NCI-H146 (cell line): Measurements from ENCODE around the gene PRKG2.
A peak's percentile ranks its signal among the peaks of the same experiment; 100 is the strongest.

ENCODE experiments used
- DNase-seq: peaks from one replicate; lab custom pipeline; 2025; lab: John Stamatoyannopoulos, UW

Gene PRKG2

DNA sequence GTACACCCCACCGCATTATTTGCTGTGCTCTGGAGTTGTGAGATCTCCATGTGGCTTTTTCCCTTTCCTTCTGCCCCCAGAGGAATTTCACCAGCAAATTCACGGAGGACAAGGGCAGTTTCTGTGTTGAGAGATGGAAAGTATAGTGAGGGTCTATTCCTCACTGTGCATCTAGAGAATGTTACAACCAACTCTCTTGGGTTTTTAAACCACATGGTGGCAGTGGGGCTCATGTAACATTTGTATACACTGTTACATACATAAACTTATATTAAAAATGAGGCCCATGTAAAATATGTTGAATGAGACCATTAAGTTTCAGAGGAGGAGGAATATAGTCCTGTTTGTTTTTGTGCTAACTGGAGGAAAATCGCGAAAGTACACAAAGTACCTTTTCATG lies 909 bp upstream of the PRKG2 start:
- DNase-seq = no peak

DNA sequence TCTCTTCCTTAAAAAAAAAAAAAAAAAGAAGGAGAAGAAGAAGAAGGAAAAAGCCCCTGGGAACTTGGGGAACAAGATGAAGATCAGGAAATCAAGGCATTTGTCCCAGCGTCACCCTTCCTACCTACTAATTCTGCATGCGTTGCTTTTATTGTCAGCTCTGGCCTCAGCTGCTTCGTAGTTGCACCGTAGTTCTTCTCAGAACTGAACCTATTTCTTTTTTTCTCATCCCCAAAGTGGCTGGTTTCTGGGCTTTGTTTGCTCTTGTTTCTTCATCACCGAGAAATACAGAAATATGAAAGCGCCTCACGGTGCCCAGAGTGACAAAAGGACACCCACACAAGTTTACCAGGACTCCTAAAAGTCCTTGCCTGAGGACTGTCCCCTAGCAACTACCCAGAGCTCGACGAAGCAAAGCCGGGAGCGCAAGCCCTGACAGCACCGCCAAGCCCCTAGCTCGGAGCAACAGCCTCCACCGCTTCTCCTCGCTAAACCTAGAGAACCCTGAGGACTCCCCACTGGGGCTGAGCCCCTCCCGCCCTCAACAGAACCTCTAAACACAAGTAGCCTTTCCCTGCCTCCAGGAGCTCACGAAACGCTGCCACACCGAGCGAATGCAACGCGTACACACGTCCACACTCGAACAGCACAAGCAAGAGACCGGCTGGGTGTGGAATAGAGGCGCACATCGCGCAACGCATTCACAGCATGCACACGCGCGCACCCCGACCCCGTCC lies 710 bp downstream of the PRKG2 start:
- DNase-seq = peak; percentile 38

DNA sequence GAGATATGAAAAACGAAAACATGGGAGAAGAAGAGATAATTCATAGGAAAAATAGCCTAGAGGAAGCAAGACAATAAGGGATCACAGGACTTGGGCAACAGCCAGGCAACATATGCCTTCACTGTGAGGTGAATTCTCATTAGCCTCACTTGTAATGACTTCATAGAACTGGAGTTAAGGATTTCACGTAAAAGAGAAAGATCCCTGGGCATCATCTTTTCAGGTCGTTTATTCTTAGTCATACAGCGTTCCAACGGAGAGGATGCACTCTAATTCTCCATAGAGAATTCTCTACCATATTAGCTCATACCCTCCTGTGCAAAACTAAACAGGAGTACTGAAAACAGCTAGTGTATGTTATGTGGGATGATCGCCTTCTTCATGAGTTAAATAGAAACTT lies 1.4 kb downstream of the PRKG2 start:
- no peak for DNase-seq

DNA sequence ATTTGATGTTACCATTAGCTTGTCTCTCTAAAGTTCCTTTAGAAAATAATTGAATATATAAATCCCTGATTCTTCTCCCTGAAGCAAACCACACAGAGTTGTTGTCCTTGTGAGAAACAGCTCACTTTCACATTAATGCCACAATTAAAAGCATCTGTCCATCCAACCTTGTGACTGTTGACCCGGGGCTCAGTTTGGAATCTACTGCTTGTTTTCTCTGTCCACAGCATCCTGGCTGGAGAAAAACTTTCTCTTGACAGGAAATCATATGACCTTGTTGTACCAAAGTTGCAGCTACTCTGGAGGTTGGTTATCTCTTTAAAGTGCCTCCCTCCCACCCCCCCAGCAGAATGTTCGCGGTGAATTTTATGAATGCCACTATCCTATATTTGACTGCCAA lies 3.1 kb downstream of the PRKG2 start:
- no peak for DNase-seq

DNA sequence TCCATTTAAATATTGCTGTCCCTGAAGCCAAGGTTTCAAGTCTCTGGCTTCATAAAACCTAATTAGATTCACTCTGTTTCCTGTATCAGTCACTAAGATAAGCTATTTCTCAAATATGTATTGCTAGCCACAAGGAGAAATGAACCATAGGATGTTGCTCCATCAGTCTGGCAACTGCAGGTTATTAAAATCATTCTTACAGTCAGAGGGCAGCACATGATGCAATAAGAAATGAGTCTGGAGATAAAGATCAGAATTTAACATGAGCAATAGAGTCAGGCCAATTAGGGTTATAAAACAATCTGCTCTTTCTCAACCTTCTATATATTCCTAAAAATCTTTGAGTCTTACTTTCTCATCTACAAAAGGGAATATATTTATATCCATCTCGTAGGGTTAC lies 7.2 kb downstream of the PRKG2 start:
- no peak for DNase-seq

DNA sequence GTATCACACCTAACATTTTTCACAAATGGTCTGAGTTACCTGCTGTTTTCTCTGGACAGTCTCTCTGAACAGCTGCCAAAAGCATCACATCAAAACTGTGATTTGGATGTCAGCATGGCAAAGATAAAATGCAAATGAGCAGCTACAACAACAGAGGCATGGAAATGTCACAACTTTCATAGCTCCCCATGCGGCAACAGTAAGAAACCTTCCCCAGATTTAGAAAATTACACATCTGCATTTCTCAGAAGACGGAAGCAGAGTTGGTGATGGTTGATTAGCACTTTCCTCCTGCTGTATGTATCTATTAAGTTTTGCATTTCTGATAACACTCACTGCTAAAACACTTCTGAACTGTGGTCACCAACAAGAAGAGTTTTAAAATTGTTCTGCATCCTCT lies 9.7 kb downstream of the PRKG2 start:
- DNase-seq = no peak

DNA sequence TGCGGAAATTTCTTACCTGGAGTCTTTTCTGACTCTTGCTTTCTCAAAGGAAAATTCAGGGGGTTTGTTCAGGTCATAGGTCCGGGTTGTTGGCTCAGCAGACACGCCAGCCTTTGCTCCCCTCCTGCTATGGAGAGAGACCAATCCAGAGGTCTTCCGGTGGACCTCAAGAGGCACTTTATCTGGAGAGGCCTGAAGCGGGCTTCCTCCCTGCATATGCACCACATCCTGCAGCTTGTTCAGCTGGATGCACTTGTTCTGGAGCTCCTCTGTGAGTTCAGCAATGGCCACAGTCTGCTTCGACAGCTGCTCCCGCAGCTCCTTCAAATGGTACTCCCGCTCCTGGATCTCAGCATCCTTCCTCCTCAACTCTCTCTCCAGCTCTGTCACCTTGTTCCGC lies 10.5 kb downstream of the PRKG2 start:
- DNase-seq = no peak

DNA sequence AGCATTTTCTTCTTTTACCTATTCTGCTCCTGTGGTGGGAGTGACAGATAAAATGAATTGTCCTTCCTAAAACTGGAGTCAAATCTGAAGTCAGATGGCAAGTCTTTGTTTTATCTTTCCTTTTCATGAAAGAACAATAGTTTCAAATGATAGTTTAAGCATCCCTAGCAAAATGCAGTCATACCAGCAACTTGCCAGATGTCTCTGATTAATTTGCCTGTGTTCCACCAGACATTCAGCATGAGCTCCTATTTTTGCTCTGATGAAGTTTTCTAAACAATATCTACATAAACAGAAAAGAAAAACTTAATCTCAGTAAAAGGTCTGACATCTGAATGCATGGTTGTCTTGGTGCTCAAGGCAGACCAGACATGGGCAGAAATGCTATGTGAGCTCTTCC lies 15.2 kb downstream of the PRKG2 start:
- no peak for DNase-seq

DNA sequence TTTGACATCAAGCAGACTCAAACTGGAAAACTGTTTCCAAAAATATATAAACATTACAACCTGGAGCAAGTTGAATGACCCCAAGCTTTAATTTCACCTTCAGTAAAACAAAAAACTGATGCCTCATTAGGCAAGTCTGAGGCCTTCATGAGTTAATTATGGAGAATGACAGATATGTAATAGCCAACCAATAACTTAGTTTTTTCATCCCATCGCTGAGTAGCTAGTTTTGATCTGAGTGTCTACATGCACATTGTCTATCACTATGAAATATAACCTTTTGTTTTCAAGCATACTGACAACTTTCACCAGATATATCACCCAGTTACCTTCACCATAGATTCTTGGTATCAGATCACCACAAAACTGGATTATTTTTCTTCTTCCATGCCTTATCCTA lies 16.4 kb downstream of the PRKG2 start:
- no peak for DNase-seq

DNA sequence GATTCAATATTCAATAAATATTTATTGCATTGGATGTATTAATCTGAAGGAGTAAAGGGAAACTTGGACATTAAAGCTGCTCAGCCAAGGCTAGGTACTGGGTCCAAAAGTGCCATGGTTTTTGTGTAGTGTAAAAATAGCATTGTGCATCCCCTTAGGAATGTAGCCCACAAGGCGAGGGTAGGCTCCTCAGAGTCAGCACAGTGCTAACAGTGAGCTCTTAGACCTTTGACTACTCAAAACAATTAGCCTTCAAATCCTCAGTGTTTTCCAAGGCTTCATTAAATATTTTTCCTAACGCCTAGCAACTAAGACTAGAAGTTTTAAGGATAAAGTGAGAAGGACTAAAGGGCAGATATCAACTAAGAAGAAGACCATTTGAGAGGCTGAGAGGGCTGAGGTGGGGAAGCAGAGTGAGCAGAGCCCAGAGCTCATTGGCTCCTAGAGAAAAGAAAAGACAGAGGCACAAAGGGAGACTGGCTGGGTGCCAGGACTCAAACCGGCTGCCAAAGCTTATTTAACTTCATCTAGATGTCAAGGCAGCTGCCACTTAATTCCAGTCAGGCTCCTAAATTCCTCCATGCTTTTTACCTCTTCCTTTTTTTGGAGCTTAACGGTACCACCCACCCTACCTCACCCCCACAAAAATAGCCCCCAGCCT lies 17.0 kb downstream of the PRKG2 start:
- DNase-seq = peak; percentile 18

DNA sequence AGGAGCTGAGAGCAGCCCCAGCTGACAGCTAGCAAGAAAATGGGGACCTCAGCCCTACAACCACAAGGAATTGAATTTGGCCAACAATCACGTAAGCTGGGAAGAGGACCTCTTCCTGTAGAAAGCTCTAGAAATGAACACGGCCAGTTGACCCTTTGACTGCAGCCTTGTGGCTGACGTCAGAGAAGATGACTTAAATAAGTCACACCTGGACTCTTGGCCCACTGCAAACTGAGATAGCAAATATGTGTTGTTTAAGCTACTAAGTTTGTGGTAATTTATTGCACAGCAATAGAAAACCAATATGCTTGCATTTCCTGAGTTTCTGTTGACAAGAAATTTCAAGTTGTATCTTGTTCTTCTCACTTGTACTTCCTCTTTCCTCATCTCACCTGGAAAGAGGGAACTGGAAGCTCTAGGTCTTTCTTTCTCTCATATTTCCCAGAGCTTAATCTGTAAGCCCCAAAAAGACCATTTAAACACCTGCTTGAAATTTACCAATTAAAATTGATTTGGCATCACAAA lies 18.8 kb downstream of the PRKG2 start:
- no peak for DNase-seq

DNA sequence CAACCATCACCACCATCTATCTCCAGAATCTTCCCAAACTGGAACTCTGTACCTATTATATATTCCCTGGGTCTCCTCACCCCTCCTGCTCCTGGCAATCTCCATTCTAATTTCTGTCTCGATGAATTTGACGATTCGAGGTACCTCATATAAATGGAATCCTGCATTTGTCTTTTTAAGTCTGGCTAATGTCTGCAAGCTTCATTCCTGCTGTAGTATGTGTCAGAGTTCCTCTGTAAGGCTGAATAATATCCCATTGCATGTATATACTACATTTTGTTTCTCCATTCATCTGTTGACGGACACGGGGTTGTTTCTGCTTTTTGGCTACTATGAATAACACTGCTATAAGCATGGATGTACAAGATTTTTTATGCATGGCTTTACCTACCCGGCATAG lies 19.5 kb downstream of the PRKG2 start:
- no peak for DNase-seq

DNA sequence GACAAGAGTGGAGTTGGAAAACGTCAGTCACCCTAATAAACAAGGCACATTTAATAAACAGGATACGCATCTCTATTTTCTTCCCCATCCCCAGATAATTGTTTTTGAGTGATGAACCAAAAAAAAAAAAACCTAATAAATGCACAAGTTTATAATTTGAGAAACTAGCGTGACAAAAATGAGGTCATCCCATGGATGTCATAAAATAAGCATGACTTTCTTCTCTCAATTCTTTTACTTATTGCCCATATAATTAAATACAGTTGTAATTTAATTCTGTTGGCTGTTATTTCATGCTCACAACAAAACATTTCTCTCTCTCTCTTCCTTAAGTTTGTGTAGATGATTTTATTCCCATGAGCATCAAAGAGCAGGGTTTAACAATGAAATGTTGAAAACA lies 20.7 kb downstream of the PRKG2 start:
- no peak for DNase-seq

DNA sequence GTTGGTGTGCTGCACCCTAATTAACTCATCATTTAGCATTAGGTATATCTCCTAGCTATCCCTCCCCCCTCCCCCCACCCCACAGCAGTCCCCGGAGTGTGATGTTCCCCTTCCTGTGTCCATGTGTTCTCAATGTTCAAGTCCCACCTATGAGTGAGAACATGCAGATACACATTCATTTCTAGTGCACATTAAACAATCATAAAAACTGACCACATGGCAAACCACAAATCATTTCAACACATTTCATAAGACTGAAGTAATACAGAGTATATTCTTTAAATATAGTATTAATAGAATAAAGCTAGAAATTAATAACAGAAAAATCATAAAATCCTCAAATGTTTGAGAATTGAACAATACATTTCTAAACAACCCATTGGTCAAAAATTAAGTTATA lies 34.1 kb downstream of the PRKG2 start:
- DNase-seq = no peak

DNA sequence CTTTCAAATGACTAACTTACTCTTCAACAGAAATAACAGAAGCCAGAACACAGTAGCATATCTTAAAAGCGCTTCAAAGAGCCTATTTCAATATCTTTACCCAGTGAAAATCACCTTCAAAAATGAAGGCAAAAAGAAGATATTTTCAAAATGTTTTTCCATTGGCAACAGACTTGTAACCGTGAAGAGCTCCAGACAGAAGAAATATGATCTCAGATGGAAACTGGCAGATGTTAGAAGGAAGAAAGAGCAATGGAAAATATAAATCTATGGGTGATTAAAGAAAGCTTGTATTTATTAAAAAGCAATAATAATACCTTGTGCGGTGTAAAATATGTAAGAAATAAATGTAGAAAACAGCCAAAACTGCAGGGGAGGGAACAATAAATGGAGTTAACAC lies 35.7 kb downstream of the PRKG2 start:
- no peak for DNase-seq

DNA sequence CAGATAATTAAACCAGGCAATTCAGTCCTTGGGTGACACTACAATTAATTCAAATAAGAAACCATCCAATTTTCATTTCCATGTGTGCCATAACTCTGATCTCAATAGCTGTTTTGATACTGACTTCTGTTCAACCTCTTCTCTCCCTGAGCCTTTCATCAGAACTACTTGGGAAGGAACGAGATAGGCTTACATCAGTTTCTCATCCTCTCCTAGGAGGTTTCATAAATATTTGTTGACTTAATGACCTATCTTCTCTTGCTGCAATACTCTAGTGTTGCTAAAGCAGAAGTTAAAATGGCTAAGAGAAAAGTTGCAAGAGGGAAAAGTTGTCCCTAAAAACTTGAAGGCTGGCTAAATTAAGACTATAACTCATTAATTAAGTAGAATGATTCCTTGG lies 41.8 kb downstream of the PRKG2 start:
- no peak for DNase-seq

DNA sequence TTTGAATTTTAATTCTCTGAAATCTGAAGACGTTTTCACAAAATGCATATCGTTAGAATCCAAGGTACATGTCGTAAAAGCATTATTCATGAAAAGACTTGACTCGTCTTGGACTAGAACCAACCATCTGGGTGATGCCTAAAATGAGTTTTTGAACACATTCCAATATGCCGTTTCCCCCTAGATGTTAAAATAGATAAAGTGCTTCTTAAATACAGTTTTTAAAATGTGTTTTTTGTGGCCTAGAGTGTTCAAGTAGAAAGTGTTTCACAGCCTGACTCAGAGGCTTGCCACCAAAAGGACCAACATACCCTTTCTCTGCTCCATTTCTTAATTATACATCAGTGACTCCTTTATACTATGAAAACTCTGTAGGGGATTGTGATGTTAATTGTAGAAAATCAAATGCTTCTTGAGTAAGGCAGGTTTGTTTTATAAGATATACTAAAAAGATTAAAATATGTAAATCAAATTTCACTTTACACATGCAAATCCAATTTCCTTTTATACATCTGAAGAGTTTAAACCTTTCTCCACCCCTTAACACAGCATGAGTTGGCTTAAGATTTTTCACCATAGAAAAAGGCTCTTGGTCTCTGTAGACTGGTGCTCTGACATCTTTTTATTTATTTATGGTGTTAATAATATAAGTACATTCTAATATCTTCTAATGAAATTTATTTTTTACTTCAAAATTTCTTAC lies 48.4 kb downstream of the PRKG2 start:
- DNase-seq = no peak

DNA sequence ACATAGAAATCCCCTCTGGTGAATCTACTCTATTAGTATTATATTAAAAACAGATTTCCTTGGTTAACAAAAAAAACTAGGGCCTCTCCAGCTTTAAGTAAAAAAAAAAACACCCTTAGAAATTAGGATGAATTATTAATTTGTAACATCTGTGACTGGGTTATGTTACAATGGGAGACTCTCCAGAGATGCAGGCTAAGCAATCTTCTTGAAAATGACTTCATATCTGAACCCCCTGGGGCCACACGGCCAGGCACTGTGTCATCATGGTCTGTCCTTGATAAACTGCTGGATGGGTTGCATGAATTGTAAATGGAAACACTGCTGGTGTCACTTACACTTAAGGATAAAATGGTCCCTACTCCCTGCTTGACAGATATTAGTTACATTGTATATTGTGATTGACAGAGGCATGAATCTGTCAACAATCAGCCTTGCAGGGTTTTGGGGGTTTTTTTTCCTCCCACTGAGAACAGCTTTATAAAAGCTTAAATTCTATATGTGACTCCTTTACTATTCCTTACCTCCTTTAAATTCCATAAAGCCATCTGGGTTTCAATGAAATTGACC lies 49.1 kb downstream of the PRKG2 start:
- no peak for DNase-seq

DNA sequence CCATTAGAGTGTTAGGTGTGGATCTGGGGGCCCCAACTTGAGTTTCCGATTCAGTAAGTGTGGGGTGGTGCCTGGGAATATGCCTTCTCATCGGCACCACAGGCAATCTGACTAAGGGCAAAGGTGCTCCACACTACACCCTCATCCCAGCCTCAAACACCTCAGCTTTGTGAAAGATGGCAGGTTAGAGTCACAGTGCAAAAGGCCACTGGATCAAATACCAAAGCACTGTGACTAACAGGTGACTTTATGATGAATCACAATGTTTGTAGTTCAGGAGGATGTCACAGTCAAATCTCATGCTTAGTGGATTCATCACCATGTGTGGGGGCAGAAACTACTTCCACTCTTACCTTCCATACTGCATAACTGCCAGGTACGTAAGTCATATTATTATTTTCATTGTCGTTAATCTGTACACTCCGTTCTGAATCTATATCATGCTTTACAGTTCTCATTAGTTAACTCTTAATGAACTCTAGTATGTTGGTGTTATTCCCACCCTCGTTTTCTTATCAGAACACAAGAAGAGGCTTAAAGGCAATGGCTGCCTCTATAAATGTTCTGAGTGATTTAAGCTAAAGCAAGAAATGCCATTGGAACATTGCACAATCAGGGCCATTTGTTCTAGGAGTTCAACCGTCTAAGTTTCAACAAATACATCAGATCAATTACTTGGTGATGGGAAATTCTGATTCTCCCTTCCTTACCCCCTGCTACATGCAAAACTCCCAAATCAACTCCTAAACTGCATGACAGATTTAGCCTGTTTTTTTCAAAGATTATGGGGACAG lies 50.2 kb downstream of the PRKG2 start:
- no peak for DNase-seq

DNA sequence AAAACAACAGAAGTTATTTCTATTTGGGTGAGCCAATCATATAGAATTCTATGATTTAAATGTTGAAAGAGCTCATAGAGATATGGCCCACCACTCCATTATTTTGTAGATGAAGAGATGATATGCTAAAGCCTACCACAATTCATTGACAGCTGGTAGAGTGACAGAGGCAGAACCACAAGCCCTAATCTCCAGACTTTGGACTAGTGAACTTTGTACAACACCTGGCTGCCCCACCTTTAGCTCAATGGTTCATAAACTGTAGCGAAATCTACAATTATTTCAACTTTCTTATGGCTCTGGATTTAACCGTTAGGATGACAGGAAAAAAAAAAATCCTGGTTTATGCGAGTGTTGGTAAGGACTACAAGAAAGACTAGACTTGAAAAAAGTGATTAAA lies 50.9 kb downstream of the PRKG2 start:
- DNase-seq = no peak

DNA sequence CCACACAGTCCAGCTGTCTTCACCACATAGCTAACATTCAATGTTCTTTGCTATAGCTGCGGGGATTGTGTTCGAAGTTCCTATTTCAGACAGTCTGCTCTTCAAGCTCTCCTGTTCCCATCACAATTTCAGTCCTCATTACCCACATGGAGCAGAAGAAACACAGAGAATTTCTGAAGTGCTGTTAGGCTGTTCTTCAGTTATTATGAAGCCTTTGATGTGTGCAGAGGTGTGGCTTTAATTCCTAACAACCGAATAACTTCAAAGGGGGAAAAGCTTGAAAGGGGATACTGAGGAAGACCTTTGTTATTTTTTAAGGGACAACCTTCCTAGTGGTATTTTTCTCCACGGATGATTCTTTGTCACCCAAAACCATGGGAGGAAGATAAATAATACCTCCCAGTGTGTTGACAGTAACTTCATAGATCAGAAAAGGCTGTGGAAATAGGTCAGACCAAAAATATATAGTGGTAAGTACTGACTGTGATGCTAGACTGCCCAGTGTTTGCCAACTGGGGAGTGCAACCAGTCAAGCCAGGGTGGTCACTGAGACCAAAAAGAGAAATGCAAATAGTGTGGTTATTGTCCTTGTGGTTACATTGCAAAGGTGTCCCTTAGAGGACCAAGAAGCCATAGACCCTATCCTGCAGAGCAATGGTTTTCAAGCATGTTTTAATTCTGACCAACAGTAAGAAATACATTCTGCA lies 52.1 kb downstream of the PRKG2 start:
- no peak for DNase-seq
